ENCODE data around the gene C3orf38. TPM values are rescaled to one million over a fixed set of nuclear protein-coding genes. Genes with fewer than 3 reads are reported as not detected.

C3orf38 gene
- total RNA-seq (2021) (12.8 and 18.6 TPM in 2 replicates), Bru-seq, nascent RNA (percentile 82 among the genes with signal in this experiment), BruChase-seq, experiment 1, labeled RNA remaining after a 2-hour chase (percentile 90 among the genes with signal in this experiment), BruChase-seq, experiment 2, labeled RNA remaining after a 6-hour chase (percentile 70 among the genes with signal in this experiment)
- long read RNA-seq, transcript C3orf38-201 (3 exons, 2,633 nt) = major isoform, 17 of 22 reads
- long read RNA-seq, partial matches to known transcripts = 0 of 22 reads
- long read RNA-seq, other reads (novel, unspliced or antisense) = 5 of 22 reads

DNA sequence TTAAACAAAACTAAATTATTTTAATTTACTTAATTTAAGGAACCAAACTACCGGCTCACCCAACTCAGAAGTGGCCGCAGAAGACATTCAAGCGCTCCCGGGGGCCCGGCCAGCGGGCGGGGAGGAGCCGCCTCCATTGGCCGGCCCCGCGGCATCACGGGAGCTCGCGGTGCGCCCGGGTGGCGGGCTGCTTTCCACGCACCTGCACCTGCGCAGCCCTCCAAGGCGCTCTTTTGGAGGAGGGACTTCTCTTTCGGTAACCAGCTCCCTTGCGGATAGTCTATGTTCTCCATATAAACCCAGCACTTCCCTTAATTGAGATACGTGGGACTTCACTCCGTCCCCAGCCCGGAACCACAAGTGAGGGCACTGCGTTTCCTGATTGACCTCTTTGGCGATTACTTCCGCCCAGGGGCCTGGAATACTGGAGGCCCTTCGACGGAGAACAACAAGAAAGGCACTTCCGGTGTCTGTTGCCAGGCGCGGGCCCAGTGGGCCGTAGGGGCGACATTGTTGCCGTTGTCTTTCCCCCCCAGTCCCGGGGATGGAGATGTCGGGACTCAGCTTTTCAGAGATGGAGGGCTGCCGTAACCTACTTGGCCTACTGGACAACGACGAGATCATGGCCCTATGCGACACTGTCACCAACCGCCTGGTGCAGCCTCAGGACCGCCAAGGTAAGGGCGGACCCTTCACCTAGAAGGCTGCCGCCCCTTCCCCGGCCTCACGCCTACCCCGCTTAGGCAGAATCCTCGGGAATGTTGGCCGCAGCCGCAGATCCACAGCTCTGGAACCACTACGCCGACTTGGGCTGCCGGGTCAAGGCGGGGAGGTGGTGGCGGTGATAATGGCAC lies at the start of gene C3orf38:
C3orf38 (plus strand) TSS at position 451 of the 854 bp plus-strand sequence; CDS start at position 545, 94 bp downstream.
- H3K36me3 ChIP-seq (ENCODE audit: low read depth) = peaks cover 8% of the 10 kb centered on the region; the same call in 1 of the 2 replicates
- ChIA-PET CTCF (no interaction called here), POLR2A (ENCODE audit: unreplicated experiment) (interaction anchor here (0.6 kb wide), 1 partner anchor 236 kb away, joined by 10 read pairs; no protein-coding TSS in a partner anchor)
- H4K20me1 ChIP-seq (ENCODE audit: insufficient read depth) = no peaks in the 10 kb centered on the region
- peaks cover 17% of the 10 kb centered on the region for H3K4me1 ChIP-seq (replicated peaks; ENCODE audit: insufficient read depth)
- H3K79me2 ChIP-seq (ENCODE audit: low read depth) = peaks cover 65% of the 10 kb centered on the region
- peak within 1 kb of the TSS; percentile 95 for H3K4me3 ChIP-seq
- intact Hi-C loops (cut with micrococcal nuclease; ENCODE audit: unreplicated experiment) = loop anchor here (2.0 kb wide), 1 partner anchor 91 kb away; the partner anchor contains the start of genes CGGBP1 and ZNF654
- no peaks in the 10 kb centered on the region for H3K9me2 ChIP-seq (ENCODE audit: insufficient read depth)
- H3K27ac ChIP-seq = peak within 1 kb of the TSS; percentile 90
- peak within 1 kb of the TSS; percentile 97 for H2AFZ ChIP-seq
- H3F3A ChIP-seq (ENCODE audit: insufficient read depth, low read depth) = 0 out of 2 replicates have a peak, but pooled peaks cover 5% of the 10 kb centered on the region
- TF ChIP-seq EZH2 (IDR thresholded peaks at IDR 0.05; ENCODE audit: low read depth) = no peak
- TF ChIP-seq, protein P1, sequence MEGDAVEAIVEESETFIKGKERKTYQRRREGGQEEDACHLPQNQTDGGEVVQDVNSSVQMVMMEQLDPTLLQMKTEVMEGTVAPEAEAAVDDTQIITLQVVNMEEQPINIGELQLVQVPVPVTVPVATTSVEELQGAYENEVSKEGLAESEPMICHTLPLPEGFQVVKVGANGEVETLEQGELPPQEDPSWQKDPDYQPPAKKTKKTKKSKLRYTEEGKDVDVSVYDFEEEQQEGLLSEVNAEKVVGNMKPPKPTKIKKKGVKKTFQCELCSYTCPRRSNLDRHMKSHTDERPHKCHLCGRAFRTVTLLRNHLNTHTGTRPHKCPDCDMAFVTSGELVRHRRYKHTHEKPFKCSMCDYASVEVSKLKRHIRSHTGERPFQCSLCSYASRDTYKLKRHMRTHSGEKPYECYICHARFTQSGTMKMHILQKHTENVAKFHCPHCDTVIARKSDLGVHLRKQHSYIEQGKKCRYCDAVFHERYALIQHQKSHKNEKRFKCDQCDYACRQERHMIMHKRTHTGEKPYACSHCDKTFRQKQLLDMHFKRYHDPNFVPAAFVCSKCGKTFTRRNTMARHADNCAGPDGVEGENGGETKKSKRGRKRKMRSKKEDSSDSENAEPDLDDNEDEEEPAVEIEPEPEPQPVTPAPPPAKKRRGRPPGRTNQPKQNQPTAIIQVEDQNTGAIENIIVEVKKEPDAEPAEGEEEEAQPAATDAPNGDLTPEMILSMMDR (conservative IDR thresholded peaks at IDR 0.05) = no peak
- BruUV-seq (replicated peaks) = no TSS peak
- peak within 1 kb of the TSS; percentile 99 for H3K4me2 ChIP-seq
- no peaks in the 10 kb centered on the region for H3K9me3 ChIP-seq (ENCODE audit: insufficient read depth, low read depth)
- no peaks in the 10 kb centered on the region for H3K27me3 ChIP-seq (ENCODE audit: insufficient read depth, low read depth)
- peak; percentile 82 to 87 for DNase-seq

- H3K4me3 ChIP-seq = no peak overlapping the region
- H3F3A ChIP-seq (ENCODE audit: insufficient read depth, low read depth) = no peaks in the 10 kb centered on the region
- H3K27ac ChIP-seq = no peak overlapping the region
- no peak overlapping the region for H3K4me2 ChIP-seq
- H3K4me1 ChIP-seq (replicated peaks; ENCODE audit: insufficient read depth) = no peaks in the 10 kb centered on the region
- DNase-seq = no peak
- H4K20me1 ChIP-seq (ENCODE audit: insufficient read depth) = no peaks in the 10 kb centered on the region
- H3K9me3 ChIP-seq (ENCODE audit: insufficient read depth, low read depth) = no peaks in the 10 kb centered on the region
- ChIA-PET POLR2A (ENCODE audit: unreplicated experiment) (no interaction called here), CTCF (no interaction called here)
- peaks cover 6% of the 10 kb centered on the region; the same call in 1 of the 2 replicates for H3K36me3 ChIP-seq (ENCODE audit: low read depth)
- BruUV-seq (replicated peaks) = no TSS peak
- H3K27me3 ChIP-seq (ENCODE audit: insufficient read depth, low read depth) = no peaks in the 10 kb centered on the region
- TF ChIP-seq, protein P1 (conservative IDR thresholded peaks at IDR 0.05) = no peak
- no peak for TF ChIP-seq EZH2 (IDR thresholded peaks at IDR 0.05; ENCODE audit: low read depth)
- intact Hi-C loops (cut with micrococcal nuclease; ENCODE audit: unreplicated experiment) = no loop called here
- no peaks in the 10 kb centered on the region for H3K9me2 ChIP-seq (ENCODE audit: insufficient read depth)
- H2AFZ ChIP-seq = no peak overlapping the region
- H3K79me2 ChIP-seq (ENCODE audit: low read depth) = no peaks in the 10 kb centered on the region
Observed at GRCh38 chr3:88101142-88101541, 48.6 kb upstream of the C3orf38 start.

DNA sequence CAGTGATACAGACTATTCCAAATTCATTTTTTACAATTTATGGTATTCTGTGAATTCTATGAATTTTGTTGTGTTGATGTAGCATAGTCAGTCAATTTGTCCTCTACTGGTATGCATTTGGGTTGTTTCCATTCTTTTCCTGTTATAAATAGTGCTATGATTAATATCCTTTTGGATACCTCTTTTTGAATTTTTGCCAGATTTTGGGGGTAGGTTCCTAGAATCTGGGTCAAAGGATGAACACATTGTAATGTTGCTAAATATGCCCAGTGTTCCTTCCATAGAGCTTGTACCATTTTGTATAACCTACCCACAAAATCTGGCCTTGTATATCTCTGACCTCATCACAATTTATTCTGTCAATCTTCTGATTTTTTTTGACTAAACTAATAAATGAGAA lies 44.4 kb upstream of the C3orf38 start:
- Histone ChIP-seq H3K4me1 (replicated peaks; ENCODE audit: insufficient read depth) (no peaks in the 10 kb centered on the region), H3K9me3 (ENCODE audit: insufficient read depth, low read depth) (no peaks in the 10 kb centered on the region), H3K79me2 (ENCODE audit: low read depth) (no peaks in the 10 kb centered on the region), H4K20me1 (ENCODE audit: insufficient read depth) (no peaks in the 10 kb centered on the region; the same call in 1 of the 2 replicates), H3F3A (ENCODE audit: insufficient read depth, low read depth) (no peaks in the 10 kb centered on the region), H3K36me3 (ENCODE audit: low read depth) (no peaks in the 10 kb centered on the region), H3K9me2 (ENCODE audit: insufficient read depth) (no peaks in the 10 kb centered on the region), H3K27ac (no peak overlapping the region), H2AFZ (no peak overlapping the region), H3K4me3 (no peak overlapping the region), H3K4me2 (no peak overlapping the region), H3K27me3 (ENCODE audit: insufficient read depth, low read depth) (no peaks in the 10 kb centered on the region)
- no peak for TF ChIP-seq EZH2 (IDR thresholded peaks at IDR 0.05; ENCODE audit: low read depth)
- TF ChIP-seq, protein P1 (conservative IDR thresholded peaks at IDR 0.05) = no peak
- POLR2A ChIA-PET (ENCODE audit: unreplicated experiment) = no interaction called here
- no peak for DNase-seq
- CTCF ChIA-PET = no interaction called here
- intact Hi-C loops (cut with micrococcal nuclease; ENCODE audit: unreplicated experiment) = no loop called here
- no TSS peak for BruUV-seq (replicated peaks)
